Measurements from ENCODE around the gene METRN.
A peak's percentile ranks its signal among the peaks of the same experiment; 100 is the strongest.
"Not testable (repeated sequence)": the region's sequence is repeated elsewhere in the genome, so short reads cannot be mapped to it uniquely, and the experiment has no call there.

METRN gene

GRCh38 chr16:678209-678857 lies 36.6 kb upstream of the METRN start:
- no peak for DNase-seq

DNA sequence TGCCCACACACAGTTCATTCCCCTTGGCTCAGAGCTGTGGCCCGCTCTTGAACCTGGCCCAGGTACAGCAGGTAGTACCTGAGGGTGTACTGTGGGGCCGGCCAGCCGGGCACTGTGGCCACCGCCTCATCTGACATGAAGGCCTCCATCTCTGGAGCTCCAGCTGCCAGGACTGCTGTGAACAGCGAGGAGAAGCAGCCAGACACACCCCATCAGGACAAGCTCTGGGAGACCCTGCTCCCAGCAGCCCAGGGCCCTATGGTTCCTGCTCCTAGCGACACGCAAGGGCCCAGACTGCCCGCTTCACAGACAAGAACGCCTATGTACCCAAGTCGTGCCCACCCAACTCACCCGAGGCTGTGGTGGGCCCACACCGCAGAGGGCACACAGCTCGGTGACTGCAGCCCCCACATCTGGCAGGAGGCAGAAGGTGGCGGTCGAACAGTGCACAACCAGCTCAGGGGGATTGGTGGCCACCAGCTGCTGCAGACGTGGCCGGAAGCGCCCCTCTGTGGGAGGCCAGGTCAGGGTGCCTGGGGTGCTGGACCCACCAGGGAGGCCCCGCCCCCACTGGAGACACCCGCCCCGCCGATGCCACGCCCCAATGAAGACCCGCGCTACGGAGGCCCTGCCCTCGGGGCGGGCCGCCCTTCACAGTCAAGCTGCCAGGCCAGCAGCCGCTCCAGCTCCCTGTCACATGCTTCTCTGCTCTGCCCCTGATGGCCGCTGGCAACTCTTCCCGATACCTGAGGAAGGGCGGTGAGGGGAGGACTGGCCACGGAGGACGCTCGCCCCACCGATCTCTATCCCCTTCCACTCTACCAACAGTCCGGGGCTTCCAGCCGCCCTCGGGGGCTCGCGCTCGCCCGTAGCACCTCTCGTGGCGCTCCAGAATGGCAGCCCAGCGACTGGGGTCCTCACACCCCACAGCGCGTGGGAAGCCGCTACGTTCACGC lies 35.8 kb upstream of the METRN start:
- DNase-seq, result peak; percentile 59

DNA sequence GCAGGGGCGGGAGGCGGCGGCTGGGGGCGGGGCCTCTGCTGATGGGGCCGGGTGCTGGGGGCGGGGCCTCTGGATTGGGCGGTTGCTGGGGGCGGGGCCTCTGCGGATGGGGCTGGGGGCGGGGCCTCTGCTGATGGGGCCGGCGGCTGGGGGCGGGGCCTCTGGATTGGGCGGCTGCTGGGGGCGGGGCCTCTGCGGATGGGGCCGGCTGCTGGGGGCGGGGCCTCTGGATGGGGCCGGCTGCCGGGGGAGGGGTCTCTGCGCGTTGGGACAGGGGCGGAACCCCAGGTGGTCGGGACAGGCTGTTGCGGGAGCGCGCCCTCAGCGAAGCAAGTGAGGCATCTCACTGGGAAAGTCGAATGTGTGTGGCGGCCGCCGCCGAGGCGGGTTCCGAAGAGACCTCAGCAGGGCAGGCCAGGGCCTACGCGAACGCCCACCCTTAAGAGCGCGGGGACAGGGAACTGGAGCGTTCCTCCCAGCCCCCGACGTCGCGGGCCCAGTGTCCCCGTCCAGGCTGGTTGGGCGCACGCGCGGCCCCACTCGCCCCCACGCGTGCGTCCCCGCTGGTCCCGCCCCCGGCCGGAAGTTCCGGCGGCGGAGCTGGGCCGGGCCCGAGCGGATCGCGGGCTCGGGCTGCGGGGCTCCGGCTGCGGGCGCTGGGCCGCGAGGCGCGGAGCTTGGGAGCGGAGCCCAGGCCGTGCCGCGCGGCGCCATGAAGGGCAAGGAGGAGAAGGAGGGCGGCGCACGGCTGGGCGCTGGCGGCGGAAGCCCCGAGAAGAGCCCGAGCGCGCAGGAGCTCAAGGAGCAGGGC lies 34.9 kb upstream of the METRN start, which contains the start of gene STUB1:
Gene STUB1, plus strand, starts transcription at position 597 of the 811 bp plus-strand sequence. Its CDS starts 116 bp downstream, at position 713.
- DNase-seq, result peak; percentile 89

DNA sequence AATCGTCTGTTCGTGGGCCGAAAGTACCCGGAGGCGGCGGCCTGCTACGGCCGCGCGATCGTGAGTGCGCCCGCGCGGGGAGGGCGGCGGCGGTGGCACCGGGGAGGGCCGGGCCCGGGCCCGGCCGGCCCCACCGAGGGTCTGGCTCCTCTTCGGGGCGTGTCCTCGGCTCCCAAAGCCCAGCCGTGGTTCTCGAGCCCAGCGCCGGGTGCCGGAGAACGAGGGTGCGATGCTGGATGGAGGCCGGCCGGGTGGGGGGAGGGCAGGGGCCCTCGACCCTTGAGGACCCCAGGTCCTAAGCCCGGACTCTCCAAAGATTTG lies 34.3 kb upstream of the METRN start:
- no peak for DNase-seq

DNA sequence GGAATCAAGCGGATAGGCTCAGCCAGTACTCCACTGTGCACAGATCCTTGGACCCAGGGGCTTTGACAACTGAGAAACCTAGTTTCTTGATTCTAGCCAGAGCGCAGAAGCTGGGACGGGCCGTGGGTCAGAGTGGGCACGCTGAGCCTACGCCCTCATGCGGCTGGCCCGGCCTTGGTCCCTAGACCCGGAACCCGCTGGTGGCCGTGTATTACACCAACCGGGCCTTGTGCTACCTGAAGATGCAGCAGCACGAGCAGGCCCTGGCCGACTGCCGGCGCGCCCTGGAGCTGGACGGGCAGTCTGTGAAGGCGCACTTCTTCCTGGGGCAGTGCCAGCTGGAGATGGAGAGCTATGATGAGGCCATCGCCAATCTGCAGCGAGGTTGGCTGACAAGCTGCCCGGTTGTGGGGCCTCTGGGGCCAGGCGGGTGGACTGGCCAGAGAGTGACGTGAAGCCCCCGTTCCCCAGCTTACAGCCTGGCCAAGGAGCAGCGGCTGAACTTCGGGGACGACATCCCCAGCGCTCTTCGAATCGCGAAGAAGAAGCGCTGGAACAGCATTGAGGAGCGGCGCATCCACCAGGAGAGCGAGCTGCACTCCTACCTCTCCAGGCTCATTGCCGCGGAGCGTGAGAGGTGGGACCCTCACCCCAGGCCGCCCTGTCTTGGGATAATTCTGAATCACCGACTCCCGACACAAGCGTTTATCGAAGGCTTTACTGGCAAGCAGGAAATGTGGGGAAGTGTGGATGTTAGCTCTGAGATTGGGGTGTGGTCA lies 33.8 kb upstream of the METRN start:
- DNase-seq, result no peak

DNA sequence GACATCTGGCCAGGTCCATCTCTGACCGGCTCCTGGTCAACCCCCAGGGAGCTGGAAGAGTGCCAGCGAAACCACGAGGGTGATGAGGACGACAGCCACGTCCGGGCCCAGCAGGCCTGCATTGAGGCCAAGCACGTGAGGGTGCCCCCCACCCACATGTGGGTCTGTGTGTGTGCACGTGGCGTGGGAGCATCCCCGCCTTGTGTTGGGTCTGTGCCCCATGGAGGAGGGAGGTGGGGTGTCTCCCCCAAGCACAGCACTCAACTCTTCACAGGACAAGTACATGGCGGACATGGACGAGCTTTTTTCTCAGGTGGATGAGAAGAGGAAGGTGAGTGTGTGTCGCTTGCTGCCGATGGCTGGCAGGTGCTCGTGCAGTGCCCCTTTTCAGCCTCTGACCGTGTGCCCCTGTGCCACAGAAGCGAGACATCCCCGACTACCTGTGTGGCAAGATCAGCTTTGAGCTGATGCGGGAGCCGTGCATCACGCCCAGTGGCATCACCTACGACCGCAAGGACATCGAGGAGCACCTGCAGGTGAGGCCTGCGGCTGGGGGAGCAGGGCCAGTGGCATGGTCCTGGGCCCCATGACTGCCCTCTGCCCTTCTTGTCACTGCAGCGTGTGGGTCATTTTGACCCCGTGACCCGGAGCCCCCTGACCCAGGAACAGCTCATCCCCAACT lies 33.0 kb upstream of the METRN start:
- no peak for DNase-seq

- DNase-seq, result no peak
These were observed 32.2 kb upstream of the METRN start for GRCh38 chr16:682493-683395.

DNA sequence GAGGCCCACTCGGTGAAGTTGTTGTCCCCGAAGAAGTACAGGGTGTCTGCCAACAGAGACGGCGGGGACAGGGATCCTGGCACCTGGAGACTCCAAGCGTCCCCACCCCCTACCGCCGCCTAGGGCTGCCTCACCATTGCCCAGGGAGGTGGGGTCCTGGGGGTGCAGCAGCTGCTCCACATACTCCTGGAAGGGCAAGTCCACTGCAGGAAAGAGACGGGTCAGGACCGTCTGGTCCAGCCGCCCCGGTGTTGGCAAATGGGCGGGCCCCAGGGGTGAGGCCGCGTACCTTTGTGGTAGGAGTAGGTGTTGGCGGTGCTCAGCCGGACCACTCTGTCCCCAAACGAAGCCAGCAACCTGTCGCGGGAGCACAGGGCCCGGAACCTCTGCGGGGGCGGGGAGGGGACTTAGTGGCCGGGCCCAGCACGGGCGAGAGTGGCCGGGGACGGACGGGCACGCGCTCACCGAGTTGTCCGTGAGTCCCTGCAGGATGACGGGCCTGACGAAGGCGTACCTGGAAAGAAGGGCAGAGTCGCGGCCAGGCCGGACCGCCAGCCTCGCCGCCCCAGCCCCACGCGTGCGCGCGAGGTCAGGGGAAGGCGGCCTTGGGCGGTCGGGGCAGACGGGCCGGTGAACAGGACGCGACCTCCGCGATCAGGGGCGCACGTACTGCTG lies 31.4 kb upstream of the METRN start:
- DNase-seq, result no peak

DNA sequence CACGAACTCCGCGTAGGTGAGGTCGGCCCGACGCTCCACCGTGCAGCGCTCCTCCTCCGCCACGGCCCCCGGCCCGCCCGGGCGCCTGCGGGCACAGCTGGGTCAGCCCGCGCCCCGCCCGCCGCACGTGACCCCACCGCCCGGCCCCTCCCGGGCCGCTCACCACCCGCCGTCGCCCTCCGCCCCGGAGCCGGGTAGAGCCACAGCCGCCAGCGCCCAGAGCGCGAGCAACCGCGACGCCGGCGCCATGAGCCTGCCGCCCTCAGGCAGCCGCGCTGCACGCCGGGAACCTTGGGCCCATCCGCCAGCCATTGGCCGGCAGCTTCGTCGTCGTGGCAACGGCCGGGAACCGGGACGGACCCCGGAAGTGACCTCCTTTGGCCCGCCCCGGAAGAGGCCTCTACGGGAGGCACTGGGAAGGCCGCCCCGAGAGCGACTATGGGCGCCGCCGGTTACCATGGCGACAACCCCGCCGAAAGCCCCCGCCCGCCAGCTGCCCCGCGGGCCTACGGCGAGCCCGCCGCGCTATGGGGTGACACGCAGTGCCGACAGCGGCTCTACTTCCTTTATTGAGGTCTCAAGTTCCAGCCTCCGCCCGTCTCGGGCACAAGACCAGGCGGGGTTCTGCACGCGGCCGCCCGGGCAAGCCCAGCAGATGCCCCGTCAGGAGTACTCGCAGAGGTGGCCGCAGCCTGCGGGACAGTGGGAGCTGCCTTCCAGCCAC lies 30.7 kb upstream of the METRN start, which contains the start of gene JMJD8:
Gene JMJD8, minus strand, starts transcription at position 264 of the 724 bp plus-strand sequence. Its CDS starts 15 bp downstream, at position 249.
- DNase-seq, result peak; percentile 99

DNA sequence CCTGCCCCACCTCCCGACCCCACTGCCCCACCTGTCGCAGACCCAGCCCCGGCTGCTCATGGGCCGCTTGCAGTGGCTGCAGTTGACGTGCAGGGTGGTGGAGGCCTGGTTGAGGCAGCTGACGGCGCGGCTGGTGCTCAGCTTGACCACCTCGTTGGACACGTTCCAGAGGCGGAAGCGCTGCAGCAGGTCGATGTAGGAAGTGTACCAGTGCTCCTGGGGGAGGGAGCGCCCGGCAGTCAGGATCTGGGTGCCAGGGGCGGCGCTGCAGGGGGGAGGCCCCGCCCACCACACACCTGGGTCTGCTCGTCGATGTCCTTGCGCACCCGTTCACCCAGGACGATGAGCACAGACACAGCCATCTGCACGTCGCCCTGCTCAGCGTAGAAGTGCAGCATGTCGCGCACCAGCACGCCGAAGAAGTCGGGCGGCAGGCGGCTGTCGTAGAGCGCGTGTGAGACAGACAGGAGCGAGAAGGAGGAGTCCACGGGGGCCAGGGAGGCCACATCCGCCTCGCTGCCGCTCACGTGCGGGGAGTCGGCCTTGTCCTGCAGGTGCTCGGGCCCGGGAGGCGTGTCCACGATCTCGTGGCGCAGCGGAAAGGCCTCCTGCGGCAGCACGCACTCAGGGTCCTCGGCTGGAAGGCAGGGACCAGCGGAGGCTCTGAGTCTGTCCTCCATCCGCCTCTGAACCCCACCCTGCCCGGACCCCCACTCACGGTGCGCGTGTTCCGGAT lies 29.8 kb upstream of the METRN start:
- no peak for DNase-seq

DNA sequence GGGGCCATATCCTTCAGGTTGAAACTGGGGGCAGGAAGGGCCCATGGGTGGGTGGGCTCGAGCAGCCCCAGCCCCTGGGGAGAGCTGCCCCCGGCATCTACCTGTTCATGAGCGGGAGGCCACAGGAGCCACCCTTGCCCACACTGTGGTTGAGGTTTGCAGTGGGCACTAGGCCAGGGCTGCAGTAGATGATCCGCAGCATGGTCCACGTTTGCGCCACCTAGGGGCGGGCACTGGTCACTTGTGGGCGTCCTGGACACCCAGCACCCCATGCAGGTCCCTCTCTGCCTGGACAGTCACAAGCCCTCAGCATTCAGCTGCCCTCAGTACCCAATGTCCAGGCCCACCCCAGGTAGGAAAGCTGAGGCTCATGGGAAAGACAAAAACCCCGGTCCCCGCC lies 29.0 kb upstream of the METRN start:
- DNase-seq, result no peak

DNA sequence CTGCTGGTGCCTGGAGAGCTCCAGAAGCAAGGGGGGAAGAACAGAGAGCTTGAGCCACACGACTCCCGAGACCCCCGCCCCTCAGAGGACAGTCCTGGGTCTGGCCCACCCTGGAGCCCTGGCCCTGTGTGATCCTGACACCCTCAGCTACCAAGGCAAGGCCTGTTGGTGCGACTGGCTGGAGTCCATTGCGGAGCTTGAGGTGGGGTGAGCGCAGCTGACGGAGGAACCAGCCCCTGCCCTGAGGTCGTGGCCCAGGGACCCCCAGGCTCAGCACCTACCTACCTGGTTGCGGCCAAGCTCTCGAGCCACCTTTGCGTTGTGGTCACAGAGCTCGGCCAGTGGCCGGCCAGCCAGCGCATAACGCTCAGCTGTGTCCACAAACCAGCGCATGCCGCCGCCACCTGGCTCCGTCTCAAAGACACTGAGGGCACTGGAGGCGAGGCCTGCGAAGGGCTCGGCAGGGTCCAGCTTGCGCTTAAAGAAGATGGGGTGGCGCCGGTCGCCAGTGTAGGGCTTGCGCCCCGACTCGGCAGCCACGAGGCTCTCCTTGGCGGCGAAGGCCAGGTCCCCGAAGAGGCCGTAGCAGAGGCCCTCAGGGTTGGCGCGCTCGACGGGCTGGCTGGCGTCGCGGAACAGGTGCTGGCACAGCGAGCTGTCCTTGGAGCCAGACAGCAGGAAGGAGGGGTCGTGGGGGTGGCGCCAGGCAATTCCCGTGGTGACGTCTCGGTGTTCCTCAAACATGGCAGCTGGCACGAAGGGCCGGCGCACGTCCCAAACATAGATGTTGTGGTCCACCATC lies 28.3 kb upstream of the METRN start:
- DNase-seq, result no peak

GRCh38 chr16:687499-687898 lies 27.4 kb upstream of the METRN start:
- DNase-seq, result no peak

DNA sequence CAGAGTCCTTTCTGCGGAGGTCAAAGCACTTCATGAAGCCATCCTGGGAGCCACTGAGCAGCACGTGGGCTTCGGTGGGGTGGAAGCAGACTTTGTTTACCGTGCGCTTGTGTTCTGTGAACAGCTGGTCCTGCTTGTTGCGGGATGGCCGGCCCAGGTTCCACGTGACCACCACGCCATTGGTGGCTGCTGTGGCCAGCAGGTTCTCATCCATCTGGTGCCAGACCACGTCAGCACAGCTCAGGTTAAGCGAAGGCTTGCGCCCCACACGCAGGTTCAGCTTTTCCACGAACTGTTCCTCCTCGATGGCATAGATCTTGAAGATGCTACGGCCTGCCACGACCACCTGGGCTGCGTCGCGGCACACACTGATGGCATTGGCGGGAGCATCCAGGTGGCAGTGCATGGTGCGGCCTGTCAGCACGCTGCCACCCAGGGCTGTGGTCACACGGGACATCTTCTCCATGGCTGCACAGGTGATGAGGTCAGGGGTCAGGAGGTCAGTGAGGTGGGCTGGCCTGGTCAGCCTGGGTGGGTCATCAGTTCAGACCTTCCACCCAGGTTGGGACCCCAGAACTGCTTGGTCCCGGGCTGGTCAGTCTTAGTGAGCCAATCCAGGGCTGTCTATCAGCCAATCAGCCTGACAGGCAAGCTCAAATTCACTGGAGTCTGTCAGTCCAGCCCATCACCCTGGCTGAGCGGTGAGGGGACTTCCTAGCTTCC lies 25.6 kb upstream of the METRN start:
- no peak for DNase-seq

- DNase-seq, result not testable (repeated sequence)
These were observed 23.7 kb upstream of the METRN start for GRCh38 chr16:691242-691641.

DNA sequence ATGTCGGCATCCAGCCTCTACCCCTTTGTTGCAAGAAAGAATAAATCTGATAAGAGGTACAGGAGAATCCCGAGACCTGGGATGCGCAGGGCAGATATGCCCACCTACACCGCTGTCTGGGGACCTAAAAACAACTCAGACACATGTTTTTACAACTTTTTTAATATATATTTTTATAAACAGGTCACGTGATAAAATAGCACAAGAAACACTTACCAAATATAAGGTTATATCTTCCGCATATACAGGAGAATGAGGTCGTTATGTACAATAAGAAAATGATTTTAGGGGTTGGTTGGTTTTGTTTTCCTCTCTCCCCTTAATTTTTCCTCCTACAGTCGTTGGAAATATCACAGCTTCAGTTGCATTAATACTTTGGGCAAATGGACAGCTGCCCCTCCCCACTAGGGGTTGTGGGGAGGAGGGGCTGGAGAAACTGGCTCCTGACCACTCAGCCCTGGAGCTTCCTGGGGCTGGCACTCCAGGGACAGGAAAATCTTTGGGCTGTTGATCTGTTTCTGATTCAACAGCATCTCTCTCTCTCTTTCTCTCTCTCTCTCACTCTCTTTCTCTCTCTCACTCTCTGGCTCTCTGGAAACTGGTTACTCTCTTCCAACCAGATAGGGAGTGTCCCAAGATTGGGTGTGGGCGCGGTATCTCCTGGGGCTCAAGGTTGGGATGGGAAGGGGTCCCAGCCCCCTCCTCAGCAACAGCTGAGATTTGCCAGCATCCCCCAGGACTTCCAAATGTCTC lies 22.4 kb upstream of the METRN start:
- DNase-seq, result no peak
